NCI-H510A treated with DMSO at 0.1 percent for 48 hours (cell line): ENCODE measurements around the gene CHRNA5.

ENCODE experiments used
- DNase-seq: peaks from one replicate; lab custom pipeline; 2025; lab: John Stamatoyannopoulos, UW

CHRNA5 gene

DNA sequence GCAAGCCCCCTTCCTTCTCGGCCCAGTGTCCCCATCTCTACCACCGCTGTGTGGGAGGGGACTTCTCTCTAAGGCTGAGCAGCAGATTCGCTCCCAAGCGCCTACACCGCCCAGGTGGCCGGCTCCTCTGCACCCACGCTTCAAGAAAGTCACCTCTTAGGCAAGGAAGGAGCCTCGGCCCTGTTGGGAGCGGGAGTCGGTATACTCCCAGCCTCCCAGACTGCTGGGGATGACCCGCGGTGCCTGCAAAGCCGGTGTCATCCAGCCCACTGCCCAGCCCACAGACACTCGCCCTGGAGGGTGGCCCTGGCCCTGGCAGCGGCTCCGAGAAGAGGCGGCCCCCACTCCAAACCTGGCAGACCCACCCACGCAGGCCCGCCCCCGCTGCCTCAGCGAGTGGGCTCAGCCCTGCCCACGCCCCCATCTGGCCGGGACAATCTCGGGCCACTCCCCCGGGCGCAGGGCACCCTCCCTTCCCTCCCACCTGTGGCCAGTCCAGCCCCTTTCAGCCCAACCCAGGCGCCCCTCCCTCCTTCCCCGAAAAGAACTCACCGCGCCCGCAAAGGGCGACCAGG is 75.3 kb downstream of the CHRNA5 start:
- no peak for DNase-seq

DNA sequence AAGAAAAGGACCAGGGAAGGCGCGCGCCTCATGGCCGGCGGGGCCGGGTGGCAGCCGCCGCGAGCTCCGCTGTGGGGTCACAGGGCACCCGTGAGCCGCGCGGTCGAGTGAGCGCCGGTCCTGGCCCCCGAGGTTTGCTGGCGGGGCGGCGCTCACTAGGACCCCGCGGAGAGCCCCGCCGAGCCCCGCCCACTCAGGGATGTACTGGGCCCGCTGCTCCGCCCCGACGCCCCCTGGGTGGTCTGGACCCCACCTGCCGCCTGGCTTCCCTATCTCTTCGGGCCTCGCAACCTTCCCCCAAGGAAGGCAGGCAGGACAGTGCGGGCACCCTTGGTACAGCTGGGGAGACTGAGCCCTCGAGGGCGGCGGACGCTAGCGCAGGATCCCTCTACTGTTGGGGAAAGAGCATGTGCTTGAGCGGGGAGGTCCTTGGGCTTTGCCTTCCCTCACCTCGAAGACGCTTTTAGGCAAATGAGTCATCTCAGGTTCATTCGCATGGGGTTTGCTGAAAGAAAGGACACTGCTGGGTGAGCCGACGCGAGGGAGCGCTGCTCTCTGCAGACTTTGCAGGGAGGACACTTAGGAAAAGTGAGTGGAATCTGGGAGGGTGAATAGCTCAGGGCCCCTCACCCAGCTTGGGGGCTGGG is 75.9 kb downstream of the CHRNA5 start, which contains the start of gene CHRNB4:
Gene CHRNB4 (minus strand): TSS at position 109 of the 647 bp plus-strand sequence. CDS start 77 bp downstream, at position 32.
- DNase-seq, result no peak

DNA sequence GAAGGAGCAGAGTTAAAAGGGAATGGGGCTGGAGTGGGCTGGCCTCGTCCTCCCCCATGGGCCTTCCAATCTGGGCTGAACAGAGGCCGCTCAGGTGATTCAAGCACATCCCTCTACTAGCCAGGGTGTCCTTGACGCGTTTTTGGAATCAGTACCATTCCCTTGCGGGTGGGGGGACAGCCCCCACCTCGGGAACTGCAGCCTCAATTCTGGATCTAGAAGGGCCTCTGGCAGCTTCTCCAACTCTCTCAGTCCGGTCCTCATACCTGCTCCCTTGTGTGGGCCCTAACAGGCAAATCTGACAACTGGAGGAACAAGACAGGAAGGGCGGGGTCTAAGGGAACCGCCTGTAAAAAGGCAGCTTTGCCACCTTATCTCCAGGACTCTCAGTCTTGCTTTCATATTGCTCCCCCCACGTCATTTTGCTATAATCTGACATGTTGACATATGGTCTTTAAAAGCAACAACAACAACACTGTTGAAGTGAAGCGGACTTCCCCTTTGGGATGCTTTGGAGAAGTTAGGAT is 76.5 kb downstream of the CHRNA5 start:
- DNase-seq, result no peak

DNA sequence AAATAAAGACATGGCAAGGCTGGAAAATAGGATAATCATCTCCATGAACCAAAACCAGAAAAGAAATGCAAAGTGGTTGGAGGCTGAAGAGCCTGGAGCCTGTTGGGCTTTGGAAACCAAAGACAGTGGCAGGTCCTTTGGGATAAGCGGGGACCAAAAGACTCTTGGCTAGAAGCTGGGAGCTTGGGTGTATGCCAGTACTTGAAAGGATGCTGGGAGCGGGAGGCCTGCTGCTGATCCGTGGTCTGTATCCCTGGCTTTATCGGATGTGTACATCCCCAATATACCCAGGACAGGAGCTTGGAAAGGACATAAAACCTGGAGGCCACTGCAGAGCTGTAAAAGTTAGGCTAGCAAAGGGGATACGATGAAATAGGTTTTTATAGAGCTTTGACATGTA is 77.0 kb downstream of the CHRNA5 start:
- DNase-seq, result no peak
